ENCODE data around the gene CST3. TPM values are rescaled to one million over a fixed set of nuclear protein-coding genes. Genes with fewer than 3 reads are reported as not detected.

Gene CST3
- total RNA-seq, 2 experiments from 2014 or later = 5.9 to 8.5 TPM

- Mint-ChIP-seq H3K36me3 (no peaks in the 10 kb centered on the region), H3K9me3 (no peaks in the 10 kb centered on the region), H3K27ac (no peak overlapping the region), H3K4me1 (no peaks in the 10 kb centered on the region), H3K27me3 (peaks cover 20% of the 10 kb centered on the region), H3K4me3 (no peak overlapping the region)
- POLR2A ChIA-PET = no interaction called here
- DNase-seq = no peak
- no peak for ATAC-seq (ENCODE audit: low read depth)
Observed at GRCh38 chr20:23632711-23633573, 4.8 kb downstream of the CST3 start.

GRCh38 chr20:23631981-23632710 is 5.6 kb downstream of the CST3 start:
- POLR2A ChIA-PET = no interaction called here
- H3K27ac Mint-ChIP-seq = no peak overlapping the region
- H3K36me3 Mint-ChIP-seq = no peaks in the 10 kb centered on the region
- ATAC-seq (ENCODE audit: low read depth) = no peak
- no peaks in the 10 kb centered on the region for H3K9me3 Mint-ChIP-seq
- H3K4me1 Mint-ChIP-seq = no peaks in the 10 kb centered on the region
- H3K4me3 Mint-ChIP-seq = no peak overlapping the region
- H3K27me3 Mint-ChIP-seq = peaks cover 18% of the 10 kb centered on the region
- no peak for DNase-seq

- Mint-ChIP-seq H3K4me1 (no peaks in the 10 kb centered on the region), H3K27me3 (peaks cover 10% of the 10 kb centered on the region), H3K27ac (no peak overlapping the region), H3K9me3 (no peaks in the 10 kb centered on the region), H3K4me3 (no peak overlapping the region), H3K36me3 (no peaks in the 10 kb centered on the region)
- POLR2A ChIA-PET = no interaction called here
- DNase-seq (no peak), ATAC-seq (ENCODE audit: low read depth) (no peak)
Observed at GRCh38 chr20:23631226-23631822, 6.4 kb downstream of the CST3 start.

GRCh38 chr20:23630392-23630849 is 7.3 kb downstream of the CST3 start:
- POLR2A ChIA-PET = no interaction called here
- Mint-ChIP-seq H3K9me3 (no peaks in the 10 kb centered on the region), H3K36me3 (no peaks in the 10 kb centered on the region), H3K4me3 (no peak overlapping the region), H3K27me3 (peaks cover 1% of the 10 kb centered on the region), H3K27ac (no peak overlapping the region), H3K4me1 (no peaks in the 10 kb centered on the region)
- no peak for ATAC-seq (ENCODE audit: low read depth)
- DNase-seq = no peak

GRCh38 chr20:23629542-23630391 is 8.0 kb downstream of the CST3 start:
- Mint-ChIP-seq H3K9me3 (no peaks in the 10 kb centered on the region), H3K4me3 (no peak overlapping the region), H3K27ac (no peak overlapping the region), H3K36me3 (no peaks in the 10 kb centered on the region), H3K27me3 (peaks cover 1% of the 10 kb centered on the region), H3K4me1 (no peaks in the 10 kb centered on the region)
- ATAC-seq (ENCODE audit: low read depth) = no peak
- POLR2A ChIA-PET = no interaction called here
- no peak for DNase-seq

GRCh38 chr20:23629017-23629541 is 8.7 kb downstream of the CST3 start:
- H3K4me1 Mint-ChIP-seq = no peaks in the 10 kb centered on the region
- peaks cover 1% of the 10 kb centered on the region for H3K27me3 Mint-ChIP-seq
- POLR2A ChIA-PET = no interaction called here
- H3K36me3 Mint-ChIP-seq = no peaks in the 10 kb centered on the region
- ATAC-seq (ENCODE audit: low read depth) = no peak
- H3K4me3 Mint-ChIP-seq = no peak overlapping the region
- H3K9me3 Mint-ChIP-seq = no peaks in the 10 kb centered on the region
- H3K27ac Mint-ChIP-seq = no peak overlapping the region
- no peak for DNase-seq

GRCh38 chr20:23628402-23629016 is 9.2 kb downstream of the CST3 start:
- H3K4me1 Mint-ChIP-seq = no peaks in the 10 kb centered on the region
- H3K9me3 Mint-ChIP-seq = no peaks in the 10 kb centered on the region
- POLR2A ChIA-PET = no interaction called here
- no peak overlapping the region for H3K4me3 Mint-ChIP-seq
- DNase-seq (no peak), ATAC-seq (ENCODE audit: low read depth) (no peak)
- peaks cover 1% of the 10 kb centered on the region for H3K27me3 Mint-ChIP-seq
- H3K36me3 Mint-ChIP-seq = no peaks in the 10 kb centered on the region
- H3K27ac Mint-ChIP-seq = no peak overlapping the region

GRCh38 chr20:23627501-23627900 is 10.3 kb downstream of the CST3 start:
- POLR2A ChIA-PET = no interaction called here
- DNase-seq = no peak
- peaks cover 1% of the 10 kb centered on the region for H3K27me3 Mint-ChIP-seq

GRCh38 chr20:23626040-23626620 is 11.6 kb downstream of the CST3 start:
- no peaks in the 10 kb centered on the region for H3K36me3 Mint-ChIP-seq
- no peak overlapping the region for H3K27ac Mint-ChIP-seq
- no peaks in the 10 kb centered on the region for H3K9me3 Mint-ChIP-seq
- peaks cover 4% of the 10 kb centered on the region for H3K27me3 Mint-ChIP-seq
- H3K4me1 Mint-ChIP-seq = peaks cover 3% of the 10 kb centered on the region
- no peak for ATAC-seq (ENCODE audit: low read depth)
- no peak for DNase-seq
- POLR2A ChIA-PET = no interaction called here
- no peak overlapping the region for H3K4me3 Mint-ChIP-seq

More at GRCh38 chr20:23627501-23627900, 10.3 kb downstream of the CST3 start:
- Mint-ChIP-seq H3K4me1 (peaks cover 3% of the 10 kb centered on the region), H3K27ac (no peak overlapping the region), H3K9me3 (no peaks in the 10 kb centered on the region), H3K36me3 (no peaks in the 10 kb centered on the region), H3K4me3 (no peak overlapping the region)
- ATAC-seq (ENCODE audit: low read depth) = no peak

- no peak overlapping the region for H3K27ac Mint-ChIP-seq
- H3K27me3 Mint-ChIP-seq = peaks cover 4% of the 10 kb centered on the region
- H3K9me3 Mint-ChIP-seq = no peaks in the 10 kb centered on the region
- no peak overlapping the region for H3K4me3 Mint-ChIP-seq
- POLR2A ChIA-PET = no interaction called here
- DNase-seq = no peak
- no peak for ATAC-seq (ENCODE audit: low read depth)
- peaks cover 3% of the 10 kb centered on the region for H3K4me1 Mint-ChIP-seq
- no peaks in the 10 kb centered on the region for H3K36me3 Mint-ChIP-seq
Observed at GRCh38 chr20:23625236-23625964, 12.4 kb downstream of the CST3 start.

- ATAC-seq (ENCODE audit: low read depth) (no peak), DNase-seq (no peak)
- POLR2A ChIA-PET = interaction anchor here (0.6 kb wide), 1 partner anchor 177 kb away, joined by 3 read pairs; no protein-coding TSS in a partner anchor
- H3K4me1 Mint-ChIP-seq = peaks cover 3% of the 10 kb centered on the region
- no peaks in the 10 kb centered on the region for H3K36me3 Mint-ChIP-seq
- peaks cover 6% of the 10 kb centered on the region for H3K27me3 Mint-ChIP-seq
- no peak overlapping the region for H3K4me3 Mint-ChIP-seq
- H3K9me3 Mint-ChIP-seq = no peaks in the 10 kb centered on the region
- no peak overlapping the region for H3K27ac Mint-ChIP-seq
Observed at GRCh38 chr20:23624324-23624691, 13.4 kb downstream of the CST3 start.

All from activated naive CD8-positive, alpha-beta T cell treated with anti-CD3 and anti-CD28 coated beads, Interleukin-2, amount 10 ng/mL, durations not matched to agents 7 days and 5 days (primary cell).